DND-41 (cell line): Measurements from ENCODE around the gene MTMR2.

Experiments
- ATAC-seq: fragments of 200-7000 bp; cut with Tn5 transposase; 3 replicates; pipeline ENCODE4 v1.9.1; 2021; ENCODE audit warnings: low read depth; ENCODE audit not compliant: insufficient read depth
- DNase-seq: peaks from one replicate; pipeline ENCODE4 v3.0.0-alpha.2; 2020
- H2AFZ ChIP-seq: 2 replicates; pipeline ENCODE4 v1.6.0; 2012; ENCODE audit warnings: low read depth, low read length
- H3K27ac ChIP-seq: 2 replicates; pipeline ENCODE4 v1.5.1; 2012; ENCODE audit warnings: low read length, inconsistent platforms
- H3K27me3 ChIP-seq: fragments of 200-600 bp; sonication (generic); 2 replicates; pipeline ENCODE4 v1.6.0; 2012; ENCODE audit warnings: low read length, mild to moderate bottlenecking, inconsistent platforms; ENCODE audit not compliant: insufficient read depth, poor library complexity
- H3K36me3 ChIP-seq: 2 replicates; pipeline ENCODE4 v1.5.1; 2012; ENCODE audit warnings: low read length, inconsistent platforms; ENCODE audit not compliant: insufficient read depth
- H3K4me1 ChIP-seq: 2 replicates; pipeline ENCODE4 v1.5.1; 2012; ENCODE audit warnings: mild to moderate bottlenecking, low read length; ENCODE audit not compliant: insufficient read depth
- H3K4me2 ChIP-seq: 2 replicates; pipeline ENCODE4 v1.6.0; 2012; ENCODE audit warnings: mild to moderate bottlenecking, moderate library complexity, low read length, inconsistent platforms; ENCODE audit not compliant: insufficient read depth
- H3K4me3 ChIP-seq, 2 experiments: fragments of 200-600 bp in 1 of 2; shearing (Covaris generic) in 1 of 2; 2 replicates each; pipeline ENCODE4 v1.5.1; 2012 to 2016; ENCODE audit warnings: inconsistent platforms in 2 of 2, low read length in 2 of 2, mild to moderate bottlenecking in 2 of 2, low read depth in 1 of 2, moderate library complexity in 1 of 2
- H3K79me2 ChIP-seq: 2 replicates; pipeline ENCODE4 v1.6.0; 2012; ENCODE audit warnings: low read length, inconsistent platforms; ENCODE audit not compliant: insufficient read depth
- H3K9ac ChIP-seq: 2 replicates; pipeline ENCODE4 v1.6.0; 2012; ENCODE audit warnings: low read depth, mild to moderate bottlenecking, inconsistent platforms, low read length, moderate library complexity
- H3K9me3 ChIP-seq: 2 replicates; pipeline ENCODE4 v1.5.1; 2012; ENCODE audit warnings: low read length, moderate library complexity, mild to moderate bottlenecking, inconsistent platforms; ENCODE audit not compliant: insufficient read depth, severe bottlenecking
- H4K20me1 ChIP-seq: 2 replicates; pipeline ENCODE4 v1.6.0; 2012; ENCODE audit warnings: low read length; ENCODE audit not compliant: insufficient read depth
- EZH2 ChIP-seq: IDR thresholded peaks from 3 replicates; pipeline ENCODE4 v1.6.1; 2012; ENCODE audit warnings: borderline replicate concordance, low read depth, mild to moderate bottlenecking, moderate library complexity, low read length, inconsistent platforms; ENCODE audit not compliant: severe bottlenecking
- TF ChIP-seq, protein P1 (sequence below): IDR thresholded peaks from 2 replicates; pipeline ENCODE4 v1.5.1; 2012; ENCODE audit warnings: borderline replicate concordance, low read length, moderate library complexity, mild to moderate bottlenecking; ENCODE audit not compliant: poor library complexity, severe bottlenecking; ENCODE audit errors: extremely low read depth

The MTMR2 gene

DNA sequence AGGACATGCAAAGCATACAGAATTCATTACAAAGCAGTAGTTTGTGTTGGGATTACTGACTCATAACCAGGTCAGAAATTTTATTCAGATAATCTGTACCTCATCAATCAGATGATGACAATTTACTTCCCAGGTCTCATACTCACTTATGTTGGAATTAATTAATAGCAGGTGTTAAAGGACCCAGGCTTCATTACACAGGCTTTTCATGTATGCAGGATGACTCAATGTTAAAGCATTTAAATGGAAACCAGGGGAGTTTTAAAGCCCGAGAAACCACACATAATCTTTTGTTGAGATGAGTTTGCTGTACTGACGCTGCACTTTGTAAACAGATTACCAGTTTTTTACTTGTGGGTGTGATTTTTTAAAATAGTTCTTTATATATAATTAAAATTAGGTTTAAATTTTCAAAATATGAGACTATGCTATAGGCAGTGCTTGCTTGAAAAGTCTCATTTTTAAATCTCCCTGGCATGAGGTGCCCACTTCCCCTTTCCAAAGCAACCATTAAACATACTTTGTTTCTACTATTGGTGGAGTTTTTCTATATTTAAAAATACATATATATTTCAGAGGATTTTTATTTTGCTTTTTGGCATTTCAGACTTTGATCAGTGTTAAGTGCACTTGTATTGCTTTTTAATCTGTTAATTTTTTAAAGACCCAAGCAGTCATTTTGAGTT lies 92.6 kb downstream of the MTMR2 start:
- Histone ChIP-seq H3K4me3 (no peak overlapping the region), H3K36me3 (peaks cover 88% of the 10 kb centered on the region), H3K4me1 (no peaks in the 10 kb centered on the region), H3K79me2 (no peaks in the 10 kb centered on the region), H3K9me3 (no peaks in the 10 kb centered on the region), H4K20me1 (no peaks in the 10 kb centered on the region; the same call in 1 of the 2 replicates), H3K9ac (no peak overlapping the region), H2AFZ (no peak overlapping the region), H3K4me2 (no peak overlapping the region), H3K27ac (no peak overlapping the region), H3K27me3 (no peaks in the 10 kb centered on the region)
- no peak for DNase-seq
- ATAC-seq, result no peak
- TF ChIP-seq, protein P1, sequence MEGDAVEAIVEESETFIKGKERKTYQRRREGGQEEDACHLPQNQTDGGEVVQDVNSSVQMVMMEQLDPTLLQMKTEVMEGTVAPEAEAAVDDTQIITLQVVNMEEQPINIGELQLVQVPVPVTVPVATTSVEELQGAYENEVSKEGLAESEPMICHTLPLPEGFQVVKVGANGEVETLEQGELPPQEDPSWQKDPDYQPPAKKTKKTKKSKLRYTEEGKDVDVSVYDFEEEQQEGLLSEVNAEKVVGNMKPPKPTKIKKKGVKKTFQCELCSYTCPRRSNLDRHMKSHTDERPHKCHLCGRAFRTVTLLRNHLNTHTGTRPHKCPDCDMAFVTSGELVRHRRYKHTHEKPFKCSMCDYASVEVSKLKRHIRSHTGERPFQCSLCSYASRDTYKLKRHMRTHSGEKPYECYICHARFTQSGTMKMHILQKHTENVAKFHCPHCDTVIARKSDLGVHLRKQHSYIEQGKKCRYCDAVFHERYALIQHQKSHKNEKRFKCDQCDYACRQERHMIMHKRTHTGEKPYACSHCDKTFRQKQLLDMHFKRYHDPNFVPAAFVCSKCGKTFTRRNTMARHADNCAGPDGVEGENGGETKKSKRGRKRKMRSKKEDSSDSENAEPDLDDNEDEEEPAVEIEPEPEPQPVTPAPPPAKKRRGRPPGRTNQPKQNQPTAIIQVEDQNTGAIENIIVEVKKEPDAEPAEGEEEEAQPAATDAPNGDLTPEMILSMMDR, result no peak
- no peak for TF ChIP-seq EZH2

DNA sequence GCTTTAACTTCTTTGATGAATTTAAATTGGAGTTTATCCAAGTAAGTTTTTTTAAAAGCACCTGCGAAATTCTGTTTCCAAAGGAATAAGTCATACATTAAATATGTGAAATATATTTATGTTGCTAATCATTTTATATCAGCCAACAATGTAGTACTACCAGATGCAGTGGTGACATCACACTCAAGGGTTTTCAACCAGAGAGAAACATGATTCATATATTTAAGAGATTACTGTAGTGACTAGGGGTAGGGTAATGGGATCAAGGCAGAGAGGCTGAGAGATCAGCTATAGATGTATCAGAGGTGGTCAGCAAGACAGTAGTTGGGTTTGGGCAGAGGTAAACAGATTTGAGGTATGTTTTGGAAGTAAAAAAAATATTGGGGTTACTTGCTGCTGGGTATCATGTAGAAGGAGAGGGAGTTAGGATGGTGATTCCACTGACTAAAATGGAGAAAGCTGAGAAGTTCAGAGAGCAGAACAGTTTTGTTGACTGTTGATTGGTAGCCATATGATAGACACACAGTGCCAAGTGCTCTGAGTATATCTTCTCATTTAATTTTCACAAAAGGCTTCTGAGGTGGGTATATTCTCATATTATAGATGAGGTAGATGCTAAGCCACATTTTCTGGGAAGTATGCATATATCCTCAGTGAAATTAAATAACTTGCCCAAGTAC lies 94.2 kb downstream of the MTMR2 start:
- Histone ChIP-seq H3K4me1 (no peaks in the 10 kb centered on the region), H4K20me1 (no peaks in the 10 kb centered on the region; the same call in 1 of the 2 replicates), H3K9me3 (no peaks in the 10 kb centered on the region), H3K4me2 (no peak overlapping the region), H2AFZ (no peak overlapping the region), H3K27me3 (no peaks in the 10 kb centered on the region), H3K4me3 (no peak overlapping the region), H3K9ac (no peak overlapping the region), H3K27ac (no peak overlapping the region), H3K36me3 (peaks cover 85% of the 10 kb centered on the region), H3K79me2 (no peaks in the 10 kb centered on the region)
- DNase-seq (no peak), ATAC-seq (no peak)
- TF ChIP-seq EZH2, result no peak
- TF ChIP-seq, protein P1, result no peak

GRCh38 chr11:95827696-95828095 lies 96.2 kb downstream of the MTMR2 start:
- no peak overlapping the region for H2AFZ ChIP-seq
- H3K9ac ChIP-seq, result no peak overlapping the region
- H3K4me1 ChIP-seq, result no peaks in the 10 kb centered on the region
- H3K9me3 ChIP-seq, result no peaks in the 10 kb centered on the region
- DNase-seq (no peak), ATAC-seq (no peak)
- no peak overlapping the region for H3K27ac ChIP-seq
- H4K20me1 ChIP-seq, result no peaks in the 10 kb centered on the region
- H3K27me3 ChIP-seq, result no peaks in the 10 kb centered on the region
- TF ChIP-seq, protein P1, result no peak
- TF ChIP-seq EZH2, result no peak
- peaks cover 82% of the 10 kb centered on the region for H3K36me3 ChIP-seq
- H3K4me2 ChIP-seq, result no peak overlapping the region
- H3K4me3 ChIP-seq, result no peak overlapping the region
- no peaks in the 10 kb centered on the region for H3K79me2 ChIP-seq
